A549 (cell line): ENCODE data around the gene ATP9B. TPM values are rescaled to one million over a fixed set of nuclear protein-coding genes. Genes with fewer than 3 reads are reported as not detected.

ENCODE experiments used
- ATAC-seq, 2 experiments: fragments of 200-7000 bp in 1 of 2; fragments of >200 bp in 1 of 2; cut with Nextera tagmentation in 1 of 2; cut with Tn5 transposase in 1 of 2; 3 replicates each; pipeline versions ENCODE4 v1.8.0 to v1.9.1; 2018 to 2020; ENCODE audit warnings: mild to moderate bottlenecking in 1 of 2, moderate library complexity in 1 of 2
- CTCF ChIA-PET: fragments of 300-600 bp; sonication (Branson Sonifier 250); formaldehyde crosslinking; extraction: SDS; loops from one replicate; lab custom pipeline; 2021; ENCODE audit warnings: antibody characterized with exemption, inconsistent platforms; lab: Yijun Ruan, JAX
- POLR2A ChIA-PET: fragments of 350-600 bp; formaldehyde crosslinking; extraction: SDS; loops from one replicate; lab custom pipeline; 2021; ENCODE audit warnings: antibody characterized with exemption, inconsistent platforms; lab: Yijun Ruan, JAX
- DNase-seq, 2 experiments: peaks; one replicate each; pipeline versions ENCODE4 v3.0.0 to v3.0.0-alpha.2; 2011 to 2016; ENCODE audit warnings: low read depth in 1 of 2, low spot score in 1 of 2
- FAIRE-seq: peaks from 2 replicates; lab custom pipeline; 2011; peaks lifted over from hg19 to GRCh38; lab: Jason Lieb, UNC
- H3K27ac ChIP-seq, 2 experiments: fragments of >200 bp; sonication (Bioruptor Twin); formaldehyde crosslinking; 3 replicates each; pipeline ENCODE4 v1.5.1; 2016 to 2017
- H3K4me1 ChIP-seq: fragments of >200 bp; sonication (Bioruptor Twin); formaldehyde crosslinking; 3 replicates; pipeline ENCODE4 v1.6.1; 2016
- H3K4me2 ChIP-seq: fragments of >200 bp; sonication (Bioruptor Twin); formaldehyde crosslinking; 3 replicates; pipeline ENCODE4 v1.6.1; 2016
- H3K4me3 ChIP-seq: fragments of >200 bp; sonication (Bioruptor Twin); formaldehyde crosslinking; 3 replicates; pipeline ENCODE4 v1.5.1; 2016
- H3K9me3 ChIP-seq: fragments of >200 bp; sonication (Bioruptor Twin); formaldehyde crosslinking; 3 replicates; pipeline ENCODE4 v1.6.1; 2016
- BCL3 ChIP-seq: fragments of >200 bp; sonication (Bioruptor Twin); formaldehyde crosslinking; IDR thresholded peaks from 3 replicates; pipeline ENCODE4 v1.6.1; 2016
- CEBPB ChIP-seq, 2 experiments: fragments of >200 bp in 1 of 2; sonication (Bioruptor Twin) in 1 of 2; formaldehyde crosslinking in 1 of 2; IDR thresholded peaks; 2 replicates each; pipeline ENCODE4 v1.6.1; 2012 to 2016
- CHD2 ChIP-seq: fragments of 150-350 bp; IDR thresholded peaks from 2 replicates; pipeline ENCODE4 v1.6.1; 2014; ENCODE audit warnings: low read length; ENCODE audit not compliant: partially characterized antibody
- CHD4 ChIP-seq: fragments of 200-600 bp; sonication (generic); IDR thresholded peaks from 2 replicates; pipeline ENCODE4 v1.6.1; 2016; ENCODE audit warnings: antibody characterized with exemption, mild to moderate bottlenecking, borderline replicate concordance
- E2F6 ChIP-seq: IDR thresholded peaks from 2 replicates; pipeline ENCODE4 v1.6.1; 2012; ENCODE audit warnings: low read depth, borderline replicate concordance
- GATA3 ChIP-seq: IDR thresholded peaks from 2 replicates; pipeline ENCODE4 v1.6.1; 2012; ENCODE audit warnings: borderline replicate concordance
- HDAC2 ChIP-seq: fragments of 200-600 bp; sonication (generic); IDR thresholded peaks from 2 replicates; pipeline ENCODE4 v1.6.1; 2016
- HES2 ChIP-seq: fragments of >200 bp; sonication (Bioruptor Twin); formaldehyde crosslinking; IDR thresholded peaks from 2 replicates; pipeline ENCODE4 v1.6.1; 2016
- HEYL ChIP-seq: fragments of 250-450 bp; sonication (Bioruptor Pico); IDR thresholded peaks from 2 replicates; pipeline ENCODE4 v1.8.0; 2021; ENCODE audit warnings: mild to moderate bottlenecking, moderate library complexity
- HOXA7 ChIP-seq: fragments of 250-450 bp; sonication (Bioruptor Pico); IDR thresholded peaks from 2 replicates; pipeline ENCODE4 v1.5.0; 2020; ENCODE audit warnings: mild to moderate bottlenecking, moderate library complexity
- HOXB13 ChIP-seq: fragments of 250-450 bp; sonication (Bioruptor Pico); IDR thresholded peaks from 2 replicates; pipeline ENCODE4 v1.5.0; 2020; ENCODE audit warnings: low read depth, mild to moderate bottlenecking, moderate library complexity
- JUN ChIP-seq, 2 experiments: fragments of >200 bp; sonication (Bioruptor Twin); formaldehyde crosslinking; IDR thresholded peaks; 2 replicates in 1 of 2; 3 replicates in 1 of 2; pipeline ENCODE4 v1.6.1; 2016 to 2017
- KDM1A ChIP-seq: fragments of 200-600 bp; sonication (generic); IDR thresholded peaks from 2 replicates; pipeline ENCODE4 v1.6.1; 2016; ENCODE audit warnings: low read depth, mild to moderate bottlenecking
- KDM5A ChIP-seq: fragments of 200-600 bp; sonication (generic); IDR thresholded peaks from 2 replicates; pipeline ENCODE4 v1.6.1; 2016; ENCODE audit warnings: antibody characterized with exemption, mild to moderate bottlenecking
- MAZ ChIP-seq: fragments of 150-350 bp; IDR thresholded peaks from 2 replicates; pipeline ENCODE4 v1.6.1; 2014; ENCODE audit warnings: antibody characterized with exemption, low read depth, low read length, borderline replicate concordance
- MYC ChIP-seq: IDR thresholded peaks from 2 replicates; pipeline ENCODE4 v1.6.1; 2012; ENCODE audit warnings: mild to moderate bottlenecking, inconsistent platforms, low read length, improper control_type of control experiment, borderline replicate concordance
- NPAS2 ChIP-seq: fragments of 250-450 bp; sonication (Bioruptor Pico); IDR thresholded peaks from 2 replicates; pipeline ENCODE4 v1.8.0; 2022; ENCODE audit warnings: mild to moderate bottlenecking, moderate library complexity, borderline replicate concordance
- PHF8 ChIP-seq: fragments of 200-600 bp; sonication (generic); IDR thresholded peaks from 2 replicates; pipeline ENCODE4 v1.6.1; 2016; ENCODE audit warnings: low read depth, mild to moderate bottlenecking, antibody characterized with exemption, moderate library complexity, borderline replicate concordance
- POLR2AphosphoS2 ChIP-seq: conservative IDR thresholded peaks from 2 replicates; pipeline ENCODE4 v1.6.1; 2012; ENCODE audit warnings: low read length, improper control_type of control experiment, inconsistent platforms
- RAD21 ChIP-seq, 2 experiments: fragments of >200 bp in 1 of 2; sonication (Bioruptor Twin) in 1 of 2; formaldehyde crosslinking in 1 of 2; IDR thresholded peaks in 1 of 2; conservative IDR thresholded peaks in 1 of 2; 2 replicates in 1 of 2; 3 replicates in 1 of 2; pipeline ENCODE4 v1.6.1; 2012 to 2018; ENCODE audit warnings: inconsistent platforms in 1 of 2
- RARB ChIP-seq: fragments of 250-450 bp; sonication (Bioruptor Pico); IDR thresholded peaks from 2 replicates; pipeline ENCODE4 v1.8.0; 2021; ENCODE audit warnings: mild to moderate bottlenecking, moderate library complexity
- TP53 ChIP-seq: fragments of 250-450 bp; sonication (Bioruptor Pico); IDR thresholded peaks from 2 replicates; pipeline ENCODE4 v1.5.0; 2021; ENCODE audit warnings: mild to moderate bottlenecking, moderate library complexity
- USF2 ChIP-seq: fragments of 450-650 bp; IDR thresholded peaks from 2 replicates; pipeline ENCODE4 v1.6.1; 2014; ENCODE audit warnings: antibody characterized with exemption
- ZC3H11A ChIP-seq: fragments of 450-650 bp; IDR thresholded peaks from 2 replicates; pipeline ENCODE4 v1.6.1; 2014; ENCODE audit warnings: antibody characterized with exemption, mild to moderate bottlenecking
- ZSCAN20 ChIP-seq: fragments of 250-450 bp; sonication (Bioruptor Pico); IDR thresholded peaks from 2 replicates; pipeline ENCODE4 v1.8.0; 2022; ENCODE audit warnings: mild to moderate bottlenecking, moderate library complexity
- WGBS: methylation state at CpG from one replicate; pipeline ENCODE4 v1.1.6; 2017; ENCODE audit errors: missing lambda C conversion rate; 5-methylcytosine and 5-hydroxymethylcytosine counted together
- polyA plus RNA-seq, 4 experiments: library from polyadenylated mRNA; depleted of rRNA in 3 of 4; stranded (reverse); fragments of >200 nt; fragmentation: RNase III in 1 of 4; extraction: RNeasy Plus Mini Kit Qiagen cat#74134 plus additional on column Dnase treatment in 1 of 4; gene quantifications; 2 replicates in 3 of 4; 3 replicates in 1 of 4; pipeline ENCODE4 v1.2.3, GENCODE V29; 2011 to 2017
- TF ChIP-seq, protein P1 (sequence below): fragments of 250-450 bp; sonication (Bioruptor Pico); IDR thresholded peaks from 2 replicates; pipeline ENCODE4 v1.5.0; 2020; ENCODE audit warnings: low read depth, mild to moderate bottlenecking, moderate library complexity
- TF ChIP-seq, protein P2 (sequence below): fragments of >200 bp; sonication (Bioruptor Twin); formaldehyde crosslinking; IDR thresholded peaks from 3 replicates; pipeline ENCODE4 v1.5.1; 2016

The ATP9B gene
- polyA plus RNA-seq, 2 of the 4 experiments (the other 2 are of a cell fraction) = 22.6 to 35.7 TPM

- FAIRE-seq (no peak), DNase-seq (no peak), ATAC-seq (no peak)
- ChIA-PET POLR2A (no interaction called here), CTCF (no interaction called here)
- Histone ChIP-seq H3K4me2 (no peak overlapping the region), H3K4me1 (no peaks in the 10 kb centered on the region), H3K9me3 (no peaks in the 10 kb centered on the region), H3K27ac (no peak overlapping the region), H3K4me3 (no peak overlapping the region)
- no peak for TF ChIP-seq KDM1A
- TF ChIP-seq, protein P1, sequence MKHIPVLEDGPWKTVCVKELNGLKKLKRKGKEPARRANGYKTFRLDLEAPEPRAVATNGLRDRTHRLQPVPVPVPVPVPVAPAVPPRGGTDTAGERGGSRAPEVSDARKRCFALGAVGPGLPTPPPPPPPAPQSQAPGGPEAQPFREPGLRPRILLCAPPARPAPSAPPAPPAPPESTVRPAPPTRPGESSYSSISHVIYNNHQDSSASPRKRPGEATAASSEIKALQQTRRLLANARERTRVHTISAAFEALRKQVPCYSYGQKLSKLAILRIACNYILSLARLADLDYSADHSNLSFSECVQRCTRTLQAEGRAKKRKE (CRISPR knock-in tag) = no peak
- no peak for TF ChIP-seq HOXB13 (CRISPR knock-in tag)
- no peak for TF ChIP-seq POLR2AphosphoS2
- TF ChIP-seq HDAC2 = no peak
- TF ChIP-seq TP53 (CRISPR knock-in tag) = no peak
- no peak for TF ChIP-seq JUN (IDR thresholded peaks at IDR 0.05)
- no peak for TF ChIP-seq HEYL (CRISPR knock-in tag)
- TF ChIP-seq CHD4 = no peak
- TF ChIP-seq MAZ = no peak
- TF ChIP-seq CHD2 = no peak
- no peak for TF ChIP-seq RARB (CRISPR knock-in tag)
- no peak for TF ChIP-seq GATA3
- TF ChIP-seq HOXA7 = no peak
- TF ChIP-seq ZC3H11A = no peak
- no peak for TF ChIP-seq USF2
- TF ChIP-seq RAD21 (conservative IDR thresholded peaks at IDR 0.05 in 1 of 2, IDR thresholded peaks at IDR 0.05 in 1 of 2) = no peak
- no peak for TF ChIP-seq E2F6
- TF ChIP-seq ZSCAN20 = no peak
- no peak for TF ChIP-seq CEBPB (IDR thresholded peaks at IDR 0.05)
- 89% methylated on average over 11 of the region's 11 CpGs for WGBS
These were observed 240.6 kb downstream of the ATP9B start for GRCh38 chr18:79309614-79310358.

GRCh38 chr18:79314838-79315388 is 245.7 kb downstream of the ATP9B start:
- POLR2A ChIA-PET = no interaction called here

GRCh38 chr18:79315596-79315995 is 246.4 kb downstream of the ATP9B start:
- no peak for FAIRE-seq
- ChIA-PET POLR2A (no interaction called here), CTCF (no interaction called here)
- no peak for ATAC-seq
- whole genome bisulfite sequencing = 83% methylated on average over 2 of the region's 2 CpGs
- no peak for DNase-seq
- Histone ChIP-seq H3K9me3 (no peaks in the 10 kb centered on the region), H3K4me2 (no peak overlapping the region), H3K4me3 (no peak overlapping the region), H3K4me1 (no peaks in the 10 kb centered on the region), H3K27ac (no peak overlapping the region)
- TF ChIP-seq, protein P2, sequence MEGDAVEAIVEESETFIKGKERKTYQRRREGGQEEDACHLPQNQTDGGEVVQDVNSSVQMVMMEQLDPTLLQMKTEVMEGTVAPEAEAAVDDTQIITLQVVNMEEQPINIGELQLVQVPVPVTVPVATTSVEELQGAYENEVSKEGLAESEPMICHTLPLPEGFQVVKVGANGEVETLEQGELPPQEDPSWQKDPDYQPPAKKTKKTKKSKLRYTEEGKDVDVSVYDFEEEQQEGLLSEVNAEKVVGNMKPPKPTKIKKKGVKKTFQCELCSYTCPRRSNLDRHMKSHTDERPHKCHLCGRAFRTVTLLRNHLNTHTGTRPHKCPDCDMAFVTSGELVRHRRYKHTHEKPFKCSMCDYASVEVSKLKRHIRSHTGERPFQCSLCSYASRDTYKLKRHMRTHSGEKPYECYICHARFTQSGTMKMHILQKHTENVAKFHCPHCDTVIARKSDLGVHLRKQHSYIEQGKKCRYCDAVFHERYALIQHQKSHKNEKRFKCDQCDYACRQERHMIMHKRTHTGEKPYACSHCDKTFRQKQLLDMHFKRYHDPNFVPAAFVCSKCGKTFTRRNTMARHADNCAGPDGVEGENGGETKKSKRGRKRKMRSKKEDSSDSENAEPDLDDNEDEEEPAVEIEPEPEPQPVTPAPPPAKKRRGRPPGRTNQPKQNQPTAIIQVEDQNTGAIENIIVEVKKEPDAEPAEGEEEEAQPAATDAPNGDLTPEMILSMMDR = no peak
- no peak for TF ChIP-seq BCL3
- no peak for TF ChIP-seq PHF8
- TF ChIP-seq NPAS2 = no peak
- TF ChIP-seq MYC = no peak
- TF ChIP-seq HOXB13 (CRISPR knock-in tag) = no peak

More at GRCh38 chr18:79314838-79315388, 245.7 kb downstream of the ATP9B start:
- ATAC-seq (no peak), FAIRE-seq (no peak), DNase-seq (no peak)
- CTCF ChIA-PET = no interaction called here
- Histone ChIP-seq H3K27ac (no peak overlapping the region), H3K4me2 (no peak overlapping the region), H3K4me1 (no peaks in the 10 kb centered on the region), H3K4me3 (no peak overlapping the region), H3K9me3 (no peaks in the 10 kb centered on the region)
- WGBS = 87% methylated on average over 12 of the region's 12 CpGs
- TF ChIP-seq KDM5A = no peak
- TF ChIP-seq HES2 = no peak
